Adrenal gland (tissue), 5 donors: ENCODE results near the gene SHLD1.

Experiments
- CTCF ChIP-seq, 6 experiments: fragments of 450-650 bp in 4 of 6; fragments of 200-600 bp in 2 of 6; sonication (generic) in 1 of 6; IDR thresholded peaks; 1 replicate in 5 of 6; 2 replicates in 1 of 6; pipeline versions ENCODE4 v1.5.1 to v1.8.0; 2016 to 2021; ENCODE audit warnings: antibody characterized with exemption in 6 of 6, mild to moderate bottlenecking in 2 of 6, moderate library complexity in 1 of 6
- POLR2A ChIP-seq, 2 donors: fragments of 450-650 bp; IDR thresholded peaks; one replicate each; pipeline ENCODE4 v1.6.1; 2017; ENCODE audit warnings: antibody characterized with exemption in 2 of 2, mild to moderate bottlenecking in 2 of 2, moderate library complexity in 1 of 2
- donor health status: DM: no; HTN: no; CAD: no.

GRCh38 chr20:5714261-5715041, 35.8 kb upstream of the SHLD1 start:
- TF ChIP-seq CTCF (IDR thresholded peaks at IDR 0.05) (no peak), POLR2A (IDR thresholded peaks at IDR 0.05) (no peak)
